GM21447 (cell line): ENCODE measurements around the gene LY6G5C.

Source experiments
- ATAC-seq: cut with Tn5 transposase; IDR thresholded peaks from one replicate; pipeline ENCODE4 v1.9.1; 2021; ENCODE audit not compliant: unreplicated experiment

The LY6G5C gene, protein sequence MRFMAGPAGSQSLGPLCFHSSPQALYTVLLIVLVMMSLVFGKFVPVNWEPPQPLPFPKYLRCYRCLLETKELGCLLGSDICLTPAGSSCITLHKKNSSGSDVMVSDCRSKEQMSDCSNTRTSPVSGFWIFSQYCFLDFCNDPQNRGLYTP

DNA sequence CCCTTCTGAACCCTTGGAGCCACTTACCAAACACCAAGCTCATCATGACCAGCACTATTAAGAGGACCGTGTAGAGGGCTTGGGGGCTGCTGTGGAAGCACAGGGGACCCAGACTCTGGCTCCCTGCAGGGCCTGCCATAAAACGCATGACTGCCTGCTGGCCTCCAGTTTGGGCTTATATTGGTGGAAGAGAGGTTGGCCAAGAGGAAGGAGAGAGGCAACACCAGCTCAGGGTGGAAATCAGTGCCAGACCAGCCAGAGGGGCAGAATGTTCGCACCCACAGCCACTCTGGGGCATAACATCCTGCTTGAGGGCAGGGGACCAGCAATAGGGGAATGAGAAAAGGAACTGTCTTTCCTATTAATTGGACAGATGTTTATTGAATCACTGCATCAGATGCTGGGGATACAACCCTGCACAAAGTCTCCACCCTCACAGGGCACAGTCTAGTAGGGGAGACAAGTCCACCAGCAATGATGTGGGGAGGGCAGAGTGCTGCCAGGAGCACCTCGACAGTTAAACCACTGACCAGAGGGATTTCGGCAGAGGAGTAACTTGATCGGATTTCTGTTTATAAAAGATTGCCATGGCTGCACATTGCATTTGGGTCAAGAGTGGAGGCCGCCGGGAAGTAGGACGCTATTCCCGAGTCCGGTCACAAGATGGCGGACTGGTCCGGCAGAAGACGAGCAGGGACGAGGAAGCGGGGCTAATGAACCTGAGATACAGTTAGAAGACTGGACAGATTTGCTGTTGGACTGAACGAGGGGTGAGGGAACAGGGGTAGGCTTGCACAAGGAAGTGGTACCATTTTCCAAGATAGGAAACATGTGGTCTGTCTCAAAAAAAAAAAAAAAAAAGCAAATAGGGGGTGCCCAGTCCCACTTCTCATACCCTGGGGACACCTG is at the start of gene LY6G5C:
Gene LY6G5C (minus strand): TSS at position 842 of the 909 bp plus-strand sequence. CDS start 694 bp downstream, at position 148.
- ATAC-seq, result no peak

DNA sequence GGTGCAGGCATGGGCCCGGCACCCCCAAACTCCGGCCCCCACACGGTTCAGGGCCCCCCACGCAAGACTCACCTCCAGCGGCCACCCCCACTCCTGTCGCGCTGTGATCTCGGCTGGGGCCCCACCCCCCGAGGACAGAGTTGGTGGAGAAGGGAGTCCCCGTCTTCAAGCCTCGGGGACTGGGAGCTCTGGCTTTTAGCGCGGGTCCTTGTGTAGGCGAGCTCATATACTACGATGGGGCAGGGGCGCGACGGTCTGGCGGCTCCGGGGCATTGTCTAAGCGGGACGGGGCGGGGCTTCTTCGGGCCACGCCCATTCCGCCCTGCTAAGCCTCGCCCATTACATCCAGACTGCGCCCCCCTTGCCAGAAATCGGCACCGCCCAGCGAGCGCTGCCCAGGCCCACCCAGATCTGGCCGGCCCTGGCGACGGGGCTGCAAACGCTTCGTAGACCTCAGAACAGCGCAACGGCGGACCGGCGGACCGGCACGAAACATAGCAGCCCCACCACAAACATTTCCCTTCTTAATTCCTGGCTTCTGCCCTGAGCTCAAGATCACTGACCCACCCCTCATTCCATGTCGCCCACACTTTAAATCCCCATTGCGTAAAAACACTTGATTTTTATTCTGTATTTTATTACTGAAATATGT is 49.2 kb upstream of the LY6G5C start:
- ATAC-seq, result peak; percentile 36

DNA sequence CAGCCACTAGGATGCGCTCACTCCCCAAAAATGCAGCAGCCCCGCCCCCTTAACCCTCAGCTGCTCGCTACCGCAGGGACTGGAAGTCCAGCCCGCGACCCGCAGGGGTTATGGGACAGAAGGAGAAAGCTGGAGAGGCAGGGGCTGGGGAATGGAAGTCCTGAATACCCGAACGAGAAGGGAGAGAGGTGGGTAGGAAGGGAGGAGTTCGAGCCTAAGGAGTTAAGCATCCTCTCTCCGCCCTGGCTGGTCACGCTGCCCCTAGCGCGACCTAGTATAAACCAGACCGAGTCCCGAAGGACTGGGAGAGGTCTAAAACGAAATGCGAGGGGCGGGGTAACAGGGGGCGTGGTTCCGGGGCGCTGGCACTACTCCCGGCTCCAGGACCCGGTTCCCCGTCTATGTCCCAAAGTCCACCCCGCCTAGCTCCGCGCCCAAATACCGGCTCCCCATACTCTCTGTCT is 48.7 kb upstream of the LY6G5C start:
- ATAC-seq, result peak; percentile 47

DNA sequence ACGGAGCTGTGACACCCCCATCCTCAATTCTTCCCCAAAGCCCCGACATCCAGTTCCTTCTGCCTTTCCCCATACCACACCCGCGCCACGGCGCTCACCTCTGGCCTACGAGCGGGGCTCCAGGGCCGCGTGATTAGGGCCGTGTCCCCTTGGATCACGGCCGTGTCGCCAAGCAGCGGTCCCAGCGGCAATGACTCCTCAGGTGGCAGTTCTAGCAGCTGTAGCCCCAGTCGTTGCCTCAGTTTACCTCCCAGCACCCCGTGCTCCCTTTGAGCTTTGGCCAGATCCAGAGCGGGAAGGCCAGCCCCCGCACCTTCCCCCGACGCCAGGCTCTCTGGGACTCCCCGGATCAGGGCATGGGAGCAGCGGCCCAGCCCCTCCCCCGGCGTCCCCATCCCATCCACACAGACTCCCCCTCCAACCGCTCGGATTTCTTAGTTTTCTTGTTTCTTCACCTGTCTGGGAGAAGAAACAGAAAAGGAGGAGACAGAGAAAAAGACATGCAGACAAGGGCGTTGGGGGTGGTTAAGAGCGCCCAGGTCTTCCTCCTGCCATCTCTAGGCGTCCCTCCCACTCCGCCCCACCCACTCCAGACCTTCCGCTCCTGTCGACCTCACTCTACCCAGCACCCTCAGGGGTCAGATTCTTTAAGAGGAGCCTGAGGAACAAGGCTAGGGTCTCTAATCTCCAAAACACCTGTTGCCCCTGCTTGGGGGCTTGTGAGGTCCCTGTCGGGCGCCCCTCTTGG is 48.1 kb upstream of the LY6G5C start, which contains the start of gene DDAH2:
Gene DDAH2 (minus strand): TSS at position 533 of the 748 bp plus-strand sequence. CDS start 138 bp downstream, at position 395.
- no peak for ATAC-seq

DNA sequence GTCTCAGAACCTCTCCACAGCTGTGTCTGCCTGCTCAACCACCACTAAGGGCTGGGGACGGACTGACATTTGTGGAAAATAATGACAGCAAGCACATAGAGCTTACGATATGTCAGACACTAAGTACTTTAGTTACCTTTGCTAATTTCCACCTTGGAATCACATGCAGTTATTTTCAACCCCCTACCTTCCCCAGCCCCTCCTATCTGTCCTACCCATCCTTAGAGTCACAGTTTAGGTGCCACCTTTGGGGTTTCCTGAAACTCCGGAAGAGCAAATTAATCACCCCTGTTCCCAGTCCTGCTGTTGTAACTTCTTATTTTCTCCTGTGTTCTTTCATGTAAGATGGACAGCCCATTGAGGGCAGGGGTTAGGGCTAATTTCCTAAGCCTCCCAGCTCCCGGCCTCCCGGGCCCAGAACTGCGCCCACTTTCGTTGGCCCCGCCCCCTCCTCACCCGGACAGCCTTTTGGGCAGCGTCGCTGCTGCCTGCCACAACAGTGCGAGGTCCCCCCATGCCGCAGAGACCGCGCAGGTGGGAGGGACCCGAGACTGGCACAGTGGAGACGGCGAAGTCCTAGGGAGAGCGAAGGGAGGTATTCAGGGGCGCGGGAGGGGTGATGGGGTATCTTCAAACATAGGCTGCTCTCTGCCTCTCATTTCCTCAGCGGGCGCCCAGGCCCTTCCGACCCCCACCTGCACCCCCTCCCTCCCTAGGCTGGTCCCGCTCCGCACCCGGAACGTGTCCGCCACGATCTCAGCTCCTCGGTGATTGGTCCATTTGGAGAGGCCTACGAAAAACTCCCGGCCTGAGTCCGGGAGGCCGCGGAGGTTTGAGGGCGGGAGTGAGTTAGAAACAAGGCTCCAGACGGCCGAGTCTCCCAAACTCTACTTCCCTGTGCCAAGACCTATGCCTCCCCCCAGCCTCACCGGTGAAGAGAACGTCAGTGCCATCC is 47.1 kb upstream of the LY6G5C start:
- no peak for ATAC-seq

DNA sequence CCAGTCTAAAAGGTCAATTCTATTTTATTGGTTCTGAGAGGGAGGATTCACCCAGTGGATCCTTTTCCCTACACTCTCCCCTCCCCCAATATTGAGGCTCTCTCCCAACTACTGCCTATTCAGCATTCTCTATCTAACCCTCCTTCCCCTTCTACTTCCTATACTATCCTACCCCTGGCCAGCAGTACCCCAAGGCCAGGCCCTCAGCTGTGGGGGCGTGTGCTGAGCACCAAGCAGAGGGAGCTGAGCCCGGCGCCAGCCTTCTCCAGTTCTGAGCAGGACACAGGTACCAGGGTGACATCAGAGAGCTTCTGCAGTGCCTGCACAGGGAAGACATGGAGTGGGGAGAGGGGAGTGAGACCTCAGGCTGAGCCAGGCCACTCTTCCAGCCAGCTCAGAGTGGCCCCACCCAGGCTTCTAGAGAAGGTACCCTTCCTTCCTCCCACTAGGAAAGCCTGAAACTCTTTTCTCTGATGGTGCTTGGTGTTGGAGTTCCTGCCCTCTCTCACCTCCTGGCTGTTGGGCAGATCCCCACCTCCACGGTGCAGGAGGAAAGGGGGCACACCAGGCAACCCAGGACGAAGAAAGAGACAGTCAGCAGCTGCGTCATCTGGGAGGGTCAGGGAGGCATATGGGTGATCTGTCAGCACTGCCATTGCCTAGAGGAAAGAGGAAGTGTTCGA is 46.3 kb upstream of the LY6G5C start:
- ATAC-seq, result peak; percentile 48

DNA sequence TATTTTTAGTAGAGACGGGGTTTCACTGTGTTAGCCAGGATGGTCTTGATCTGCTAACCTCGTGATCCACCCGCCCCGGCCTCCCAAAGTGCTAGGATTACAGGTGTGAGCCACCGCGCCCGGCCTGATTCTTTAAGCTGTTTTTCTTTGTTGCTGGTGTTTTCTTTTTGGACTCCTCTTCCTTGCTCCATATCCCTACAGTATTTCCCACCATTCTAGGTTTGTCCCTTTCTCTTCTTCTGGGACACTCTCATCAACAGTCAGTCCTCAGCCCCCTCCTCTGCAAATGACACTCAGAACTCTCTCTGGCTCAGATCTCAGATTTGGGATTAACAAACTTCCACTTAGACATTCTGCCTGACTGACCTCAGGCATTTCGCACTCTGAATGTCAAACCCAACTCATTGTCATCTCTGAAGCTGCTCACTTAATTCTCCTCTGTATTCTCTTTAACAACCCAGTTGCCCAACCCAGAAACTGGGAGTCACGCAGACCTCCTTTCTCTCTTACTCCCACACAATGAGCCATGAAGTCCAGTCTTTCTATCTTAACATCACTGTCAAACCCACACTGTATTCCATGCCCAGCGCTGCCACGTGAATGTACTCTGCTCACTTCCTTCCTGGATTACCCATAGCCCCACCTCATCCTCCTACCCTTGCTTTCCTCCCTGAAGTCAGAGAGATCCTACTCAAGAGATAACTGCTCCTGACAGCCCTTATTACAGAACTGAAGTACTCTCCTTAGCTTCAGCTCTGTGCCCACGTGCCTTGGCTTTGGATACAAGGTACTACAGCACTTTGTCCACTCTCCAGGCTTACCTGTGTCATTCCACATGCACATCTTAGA is 44.9 kb upstream of the LY6G5C start:
- ATAC-seq, result no peak

DNA sequence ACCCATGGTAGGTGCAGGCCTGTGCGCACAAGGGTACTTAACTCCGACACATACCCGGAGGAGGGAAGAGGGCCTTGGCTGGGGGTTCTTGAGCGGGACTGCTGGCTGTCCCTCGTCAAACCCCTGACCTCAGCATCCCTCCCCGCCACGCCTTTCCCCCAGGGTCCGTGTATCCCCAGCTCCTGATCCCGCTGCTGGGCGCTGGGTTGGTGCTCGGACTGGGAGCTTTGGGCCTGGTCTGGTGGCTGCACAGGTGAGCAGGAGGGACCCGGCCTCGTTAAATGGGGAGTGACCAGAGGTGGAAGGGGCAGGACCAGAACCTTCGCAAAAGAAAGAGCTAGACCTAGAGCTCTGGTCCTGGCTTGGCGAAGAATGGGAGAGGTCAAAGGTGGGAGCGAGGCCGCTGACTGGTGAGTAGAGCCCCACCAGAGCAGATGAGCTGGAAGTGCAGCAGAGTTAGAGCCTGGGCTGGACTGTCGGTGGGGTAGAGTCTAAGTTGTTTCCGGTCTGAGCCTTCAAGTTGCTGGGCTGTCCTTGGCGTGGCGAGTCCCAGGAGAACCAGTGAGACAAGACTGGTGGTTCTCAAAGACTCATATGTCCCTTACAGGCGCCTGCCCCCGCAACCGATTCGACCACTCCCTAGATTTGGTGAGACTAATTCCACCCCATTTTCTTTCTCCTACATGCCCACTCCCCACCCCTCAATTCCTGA is 43.3 kb upstream of the LY6G5C start:
- ATAC-seq, result no peak

DNA sequence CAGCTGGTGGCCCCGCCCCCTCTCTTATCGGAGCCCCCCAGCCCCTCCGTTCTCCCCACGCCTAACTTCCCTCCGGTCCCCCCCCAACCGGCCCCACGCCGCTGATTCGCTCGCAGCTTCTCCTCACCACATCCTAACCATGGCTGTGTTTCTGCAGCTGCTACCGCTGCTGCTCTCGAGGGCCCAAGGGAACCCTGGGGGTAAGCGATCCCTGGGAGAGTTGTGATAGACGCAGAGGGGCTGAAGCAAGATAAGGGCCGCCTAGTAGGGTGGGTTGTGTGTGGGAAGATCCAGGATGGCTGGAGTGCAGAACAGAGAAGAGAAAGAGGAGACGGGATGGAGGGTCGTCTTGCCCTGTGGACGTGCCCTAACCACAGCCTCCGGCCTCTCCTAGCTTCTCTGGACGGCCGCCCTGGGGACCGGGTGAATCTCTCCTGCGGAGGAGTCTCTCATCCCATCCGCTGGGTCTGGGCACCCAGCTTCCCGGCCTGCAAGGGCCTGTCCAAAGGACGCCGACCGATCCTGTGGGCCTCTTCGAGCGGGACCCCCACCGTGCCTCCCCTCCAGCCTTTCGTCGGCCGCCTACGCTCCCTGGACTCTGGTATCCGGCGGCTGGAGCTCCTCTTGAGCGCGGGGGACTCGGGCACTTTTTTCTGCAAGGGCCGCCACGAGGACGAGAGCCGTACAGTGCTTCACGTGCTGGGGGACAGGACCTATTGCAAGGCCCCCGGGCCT is 42.5 kb upstream of the LY6G5C start, which contains the start of gene MPIG6B:
Gene MPIG6B (plus strand): TSS at position 129 of the 735 bp plus-strand sequence. CDS start 11 bp downstream, at position 140.
- no peak for ATAC-seq

DNA sequence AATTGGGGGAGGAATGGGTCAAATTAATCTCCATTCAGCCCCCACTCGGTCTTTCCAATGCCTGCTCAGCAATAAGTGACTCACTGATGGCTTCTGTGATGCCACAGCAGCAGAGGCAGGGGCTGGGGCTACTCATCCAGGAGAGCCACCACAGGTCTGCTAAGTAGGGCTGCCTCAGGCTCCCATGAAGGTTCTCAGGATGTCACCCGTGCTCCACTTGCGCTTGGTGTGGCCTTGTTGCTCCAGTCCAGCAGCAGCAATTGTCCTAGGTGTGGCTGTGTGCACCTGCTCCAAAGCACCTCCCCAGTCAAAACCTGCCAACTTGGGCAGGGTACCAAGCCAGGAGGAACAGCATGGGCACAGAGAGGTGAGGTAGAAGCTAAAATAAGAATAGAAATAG is 41.3 kb upstream of the LY6G5C start:
- ATAC-seq, result no peak

DNA sequence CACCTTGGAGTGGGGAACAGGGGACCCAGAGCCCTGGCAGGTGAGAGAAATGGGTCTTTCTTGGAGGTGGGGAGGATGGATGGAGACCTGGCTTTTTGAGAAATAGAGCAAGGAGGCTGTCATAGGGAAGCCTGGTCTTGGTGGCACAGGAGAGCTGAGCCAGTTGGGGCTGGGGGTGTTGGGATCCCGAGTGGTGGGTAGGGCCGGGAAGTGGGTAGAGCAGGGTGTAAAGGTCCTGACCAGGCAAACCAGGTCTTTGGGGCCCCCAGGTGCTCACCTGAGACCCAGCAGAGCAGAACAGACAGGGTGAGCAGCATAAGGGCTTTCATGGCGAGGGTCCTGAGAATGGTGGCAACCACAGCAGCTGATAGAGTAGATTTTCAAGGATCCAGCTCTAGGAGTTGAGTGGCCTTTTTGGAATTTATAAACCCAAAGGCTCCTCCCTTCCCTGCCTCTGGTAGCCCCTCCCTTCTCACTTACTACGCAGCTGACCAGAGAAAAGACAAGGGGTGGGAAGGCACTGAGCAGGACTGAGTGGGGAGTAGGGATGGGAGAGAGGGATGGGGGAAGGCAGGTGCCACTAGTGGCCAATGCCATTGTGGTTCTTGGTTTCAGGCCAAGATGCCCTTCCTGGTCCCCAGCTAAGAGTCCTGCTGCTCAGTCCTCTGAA is 40.6 kb upstream of the LY6G5C start, which contains the start of gene LY6G6C:
Gene LY6G6C (minus strand): TSS at position 396 of the 670 bp plus-strand sequence. CDS start 67 bp downstream, at position 329.
- no peak for ATAC-seq

DNA sequence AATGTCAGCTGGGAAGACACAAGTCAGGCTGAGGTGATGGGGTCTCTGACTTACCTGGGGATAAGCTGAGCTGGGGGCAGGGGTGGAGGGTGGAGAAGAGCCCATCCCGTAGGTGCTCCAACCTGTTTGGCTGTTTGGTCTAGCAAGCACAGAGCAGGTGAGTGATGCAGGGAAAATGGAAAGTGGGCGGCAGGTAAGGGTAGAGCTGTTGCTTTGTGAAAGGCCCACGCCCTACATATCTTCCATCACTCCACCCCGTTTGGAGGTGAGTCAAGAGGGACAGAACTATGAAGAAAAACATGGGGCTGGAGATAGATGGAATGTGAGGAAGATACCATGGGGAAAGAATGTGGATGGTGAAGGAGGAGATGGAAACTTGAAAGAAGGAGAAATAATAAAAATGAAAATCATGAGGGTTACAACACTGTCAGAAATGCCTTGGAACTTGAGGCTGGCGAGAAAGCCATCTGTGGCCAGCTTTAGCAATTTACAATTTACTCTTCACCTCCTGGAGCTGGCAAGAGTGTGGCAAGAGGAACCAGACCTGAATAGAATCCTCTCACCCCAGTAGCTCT is 39.4 kb upstream of the LY6G5C start:
- ATAC-seq, result no peak

DNA sequence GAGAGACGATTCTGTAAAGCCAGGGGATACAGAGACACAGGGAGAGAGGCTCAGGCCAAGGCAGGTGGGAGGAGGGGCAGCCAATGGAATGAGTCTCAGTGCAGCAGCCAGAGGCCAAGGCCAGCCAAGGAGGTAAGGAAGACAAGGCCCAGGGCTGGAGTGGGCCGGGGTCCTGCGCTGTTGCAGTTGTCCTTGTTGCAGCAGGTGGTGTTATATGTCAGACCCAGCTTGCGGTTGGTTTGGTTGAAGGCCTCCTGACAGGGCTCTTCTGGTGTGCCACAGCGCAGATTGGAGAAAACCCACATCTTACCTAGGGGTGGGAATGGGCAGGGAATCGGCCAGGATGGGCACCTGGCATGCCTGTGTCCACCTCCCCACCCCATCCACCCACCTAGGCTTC is 38.1 kb upstream of the LY6G5C start:
- ATAC-seq, result no peak

DNA sequence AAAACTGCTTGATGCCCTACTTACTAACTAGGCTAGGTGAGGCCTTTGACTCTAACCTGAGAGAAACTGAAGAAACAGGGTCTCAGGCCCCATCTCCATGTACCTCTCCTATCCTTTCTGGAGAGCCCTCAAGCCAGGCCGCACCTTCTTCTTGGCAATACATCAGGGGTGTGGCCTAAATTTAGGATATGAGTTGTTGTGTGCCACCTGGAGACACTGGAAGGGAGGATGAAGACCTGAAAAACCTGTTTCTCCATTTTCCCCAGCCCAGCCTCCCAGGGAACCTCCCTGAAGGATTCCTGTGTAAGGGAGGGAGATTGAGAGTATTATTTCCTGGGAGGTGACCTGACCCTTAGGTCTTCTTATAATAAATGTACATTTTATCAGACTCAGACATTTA is 37.4 kb upstream of the LY6G5C start:
- ATAC-seq, result no peak

DNA sequence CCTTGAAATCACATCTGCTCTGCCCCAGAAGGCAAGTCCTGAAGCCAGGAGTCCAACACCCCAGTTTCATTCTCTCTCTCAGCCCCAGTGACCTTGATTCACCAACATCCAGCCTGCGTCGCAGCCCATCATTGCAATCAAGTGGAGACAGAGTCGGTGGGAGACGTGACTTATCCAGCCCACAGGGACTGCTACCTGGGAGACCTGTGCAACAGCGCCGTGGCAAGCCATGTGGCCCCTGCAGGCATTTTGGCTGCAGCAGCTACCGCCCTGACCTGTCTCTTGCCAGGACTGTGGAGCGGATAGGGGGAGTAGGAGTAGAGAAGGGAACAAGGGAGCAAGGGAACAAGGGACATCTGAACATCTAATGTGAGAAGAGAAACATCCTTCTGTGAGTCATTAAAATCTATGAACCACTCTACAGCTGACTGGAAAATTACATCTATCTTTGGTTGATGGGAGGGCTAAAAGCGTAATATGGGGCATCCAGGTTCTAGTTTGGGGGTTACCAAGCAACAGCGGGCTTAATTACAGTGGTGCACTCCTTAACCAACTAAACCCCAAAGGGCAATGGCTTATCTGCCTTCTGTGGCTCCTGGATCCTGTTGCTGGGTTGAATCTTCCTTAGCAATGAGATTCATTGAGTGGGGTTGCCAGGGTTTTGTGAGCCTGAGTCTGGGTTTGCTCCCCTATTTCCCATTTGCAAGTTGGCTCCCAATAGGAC is 36.8 kb upstream of the LY6G5C start:
- no peak for ATAC-seq
